Liver (tissue), 9 donors: ENCODE measurements around the gene DAB1. TPM values are rescaled to one million over a fixed set of nuclear protein-coding genes. Genes with fewer than 3 reads are reported as not detected.

Experiments
- DNase-seq: peaks from one replicate; pipeline ENCODE4 v3.0.0-alpha.2; 2017; ENCODE audit warnings: low spot score
- H3K27ac ChIP-seq, 2 donors: one replicate each; pipeline ENCODE4 v1.7.0; 2013; ENCODE audit warnings: inconsistent platforms in 2 of 2, low read length in 2 of 2, control low read depth in 1 of 2, low read depth in 1 of 2, mild to moderate bottlenecking in 1 of 2
- H3K27me3 ChIP-seq, 4 donors: one replicate each; pipeline versions ENCODE4 v1.6.1 to v1.7.0; 2013; ENCODE audit warnings: low read length in 3 of 4, inconsistent platforms in 1 of 4, mild to moderate bottlenecking in 1 of 4, moderate library complexity in 1 of 4; ENCODE audit not compliant: control insufficient read depth in 4 of 4, insufficient read depth in 4 of 4
- H3K36me3 ChIP-seq, 4 donors: one replicate each; pipeline versions ENCODE4 v1.6.1 to v1.7.0; 2013; ENCODE audit warnings: low read length in 3 of 4, mild to moderate bottlenecking in 3 of 4, low read depth in 1 of 4, moderate library complexity in 1 of 4; ENCODE audit not compliant: control insufficient read depth in 4 of 4, insufficient read depth in 3 of 4
- H3K4me1 ChIP-seq, 4 donors: one replicate each; pipeline versions ENCODE4 v1.6.1 to v1.7.0; 2013; ENCODE audit warnings: low read length in 3 of 4, mild to moderate bottlenecking in 3 of 4, moderate library complexity in 1 of 4; ENCODE audit not compliant: control insufficient read depth in 4 of 4, insufficient read depth in 4 of 4
- H3K4me3 ChIP-seq, 3 donors: one replicate each; pipeline versions ENCODE4 v1.6.1 to v1.7.0; 2013; ENCODE audit warnings: low read length in 3 of 3, control low read depth in 1 of 3, low read depth in 1 of 3, mild to moderate bottlenecking in 1 of 3
- H3K9ac ChIP-seq, 2 donors: one replicate each; pipeline ENCODE4 v1.7.0; 2013; ENCODE audit warnings: low read length in 2 of 2, mild to moderate bottlenecking in 2 of 2, moderate library complexity in 2 of 2, control low read depth in 1 of 2, low read depth in 1 of 2
- H3K9me3 ChIP-seq, 4 donors: one replicate each; pipeline versions ENCODE4 v1.6.1 to v1.7.0; 2013; ENCODE audit warnings: low read length in 3 of 4; ENCODE audit not compliant: control insufficient read depth in 4 of 4
- ATF3 ChIP-seq: IDR thresholded peaks from 2 replicates; pipeline ENCODE4 v1.6.1; 2016; ENCODE audit warnings: antibody characterized with exemption
- CTCF ChIP-seq: fragments of 150-350 bp; IDR thresholded peaks from 2 replicates; pipeline ENCODE4 v1.5.1; 2017; ENCODE audit warnings: improper control_type of control experiment, low read depth, low read length; ENCODE audit not compliant: missing input control
- EGR1 ChIP-seq, 2 donors: IDR thresholded peaks; 2 replicates each; pipeline ENCODE4 v1.6.1; 2016 to 2018; ENCODE audit warnings: antibody characterized with exemption in 2 of 2, low read depth in 2 of 2
- FOXA1 ChIP-seq: IDR thresholded peaks from 2 replicates; pipeline ENCODE4 v1.6.1; 2016; ENCODE audit warnings: antibody characterized with exemption
- FOXA2 ChIP-seq: IDR thresholded peaks from 2 replicates; pipeline ENCODE4 v1.6.1; 2016; ENCODE audit warnings: antibody characterized with exemption
- GABPA ChIP-seq, 2 donors: IDR thresholded peaks in 1 of 2; conservative IDR thresholded peaks in 1 of 2; 2 replicates each; pipeline ENCODE4 v1.6.1; 2016; ENCODE audit warnings: antibody characterized with exemption in 2 of 2, mild to moderate bottlenecking in 1 of 2, moderate library complexity in 1 of 2
- HNF4A ChIP-seq, 2 donors: conservative IDR thresholded peaks; 2 replicates each; pipeline ENCODE4 v1.6.1; 2016; ENCODE audit warnings: antibody characterized with exemption in 2 of 2, mild to moderate bottlenecking in 2 of 2
- HNF4G ChIP-seq: IDR thresholded peaks from 2 replicates; pipeline ENCODE4 v1.6.1; 2016; ENCODE audit warnings: antibody characterized with exemption
- JUND ChIP-seq, 2 donors: IDR thresholded peaks; 2 replicates each; pipeline ENCODE4 v1.6.1; 2016; ENCODE audit warnings: antibody characterized with exemption in 2 of 2
- MAX ChIP-seq: IDR thresholded peaks from 2 replicates; pipeline ENCODE4 v1.6.1; 2016; ENCODE audit warnings: antibody characterized with exemption
- NR2F2 ChIP-seq: IDR thresholded peaks from 2 replicates; pipeline ENCODE4 v1.6.1; 2016; ENCODE audit warnings: antibody characterized with exemption
- RAD21 ChIP-seq, 2 donors: IDR thresholded peaks; 2 replicates each; pipeline ENCODE4 v1.6.1; 2016; ENCODE audit warnings: antibody characterized with exemption in 2 of 2, mild to moderate bottlenecking in 2 of 2
- REST ChIP-seq: IDR thresholded peaks from 2 replicates; pipeline ENCODE4 v1.6.1; 2016; ENCODE audit warnings: antibody characterized with exemption, mild to moderate bottlenecking
- RXRA ChIP-seq, 2 donors: IDR thresholded peaks; 2 replicates each; pipeline ENCODE4 v1.6.1; 2017 to 2018; ENCODE audit warnings: antibody characterized with exemption in 2 of 2, mild to moderate bottlenecking in 1 of 2
- SP1 ChIP-seq: IDR thresholded peaks from 2 replicates; pipeline ENCODE4 v1.6.1; 2018; ENCODE audit warnings: antibody characterized with exemption, mild to moderate bottlenecking
- TAF1 ChIP-seq: conservative IDR thresholded peaks from 2 replicates; pipeline ENCODE4 v1.6.1; 2016; ENCODE audit warnings: antibody characterized with exemption, mild to moderate bottlenecking
- YY1 ChIP-seq: IDR thresholded peaks from 2 replicates; pipeline ENCODE4 v1.6.1; 2016; ENCODE audit warnings: antibody characterized with exemption, mild to moderate bottlenecking
- ZBTB33 ChIP-seq: IDR thresholded peaks from 2 replicates; pipeline ENCODE4 v1.6.1; 2016; ENCODE audit warnings: antibody characterized with exemption
- WGBS: extraction: QIAGEN DNeasy Blood & Tissue Kit; methylation state at CpG from one replicate; pipeline ENCODE4 v1.1.7; 2013; 5-methylcytosine and 5-hydroxymethylcytosine counted together
- polyA plus RNA-seq, 2 donors: library from polyadenylated mRNA; stranded (reverse) in 1 of 2; unstranded in 1 of 2; fragments of 200-250 nt in 1 of 2; fragments of >200 nt in 1 of 2; fragmentation: Nextera tagmentation in 1 of 2; extraction: Ambion mirVana in 1 of 2; gene quantifications; one replicate each; pipeline versions ENCODE4 v1.2.1 to v1.2.3, GENCODE V29; 2013 to 2015
- total RNA-seq, 2 donors: library from RNA; depleted of rRNA; stranded (reverse); fragments of >200 nt; gene quantifications; one replicate each; pipeline ENCODE4 v1.2.3, GENCODE V29; 2014
- donor health status: healthy.
- donor health status: healthy.
- donor health status: healthy.
- donor health status: healthy.
- donor health status: healthy.

The DAB1 gene
- total and polyA plus RNA-seq, 4 donors = 0.54 to 1.7 (median 1.2) TPM

- H3K27me3 ChIP-seq = no peaks in the 10 kb centered on the region
- 43% methylated on average over 8 of the region's 8 CpGs for WGBS
- H3K4me1 ChIP-seq = peaks cover 6 to 15% (median 8%) of the 10 kb centered on the region in 4 donors
- H3K4me3 ChIP-seq = peak overlapping the region in 2 of 3 donors; percentile 29 to 32
- no peaks in the 10 kb centered on the region for H3K9me3 ChIP-seq
- H3K36me3 ChIP-seq = no peaks in the 10 kb centered on the region
- H3K27ac ChIP-seq = peak overlapping the region; percentile 78 to 91
- TF ChIP-seq RXRA (IDR thresholded peaks at IDR 0.05) (peak; percentile 56 to 72), REST (peak; percentile 62), NR2F2 (no peak), EGR1 (IDR thresholded peaks at IDR 0.05; ENCODE audit: low read depth in 2 of 2) (peak; percentile 79 to 83), RAD21 (IDR thresholded peaks at IDR 0.05) (peak; percentile 50 to 64), CTCF (no peak), ATF3 (peak; percentile 66), GABPA (IDR thresholded peaks at IDR 0.05 in 1 of 2, conservative IDR thresholded peaks at IDR 0.05 in 1 of 2) (peak in 1 of 2 donors; percentile 61), JUND (IDR thresholded peaks at IDR 0.05) (peak in 1 of 2 donors; percentile 29), YY1 (peak; percentile 48), FOXA2 (peak; percentile 73), MAX (peak; percentile 97), HNF4A (conservative IDR thresholded peaks at IDR 0.05) (peak; percentile 61 to 68), HNF4G (peak; percentile 18), ZBTB33 (peak; percentile 25), FOXA1 (peak; percentile 46), TAF1 (no peak), SP1 (peak; percentile 57)
- DNase-seq = no peak
- no peak overlapping the region for H3K9ac ChIP-seq
These were observed 152.7 kb downstream of the DAB1 start for GRCh38 chr1:57270927-57271698.
